Measurements from ENCODE around the gene PPRC1. TPM values are rescaled to one million over a fixed set of nuclear protein-coding genes. Genes with fewer than 3 reads are reported as not detected.

Gene PPRC1
- total and polyA plus RNA-seq, 2 experiments from 2014 or later, result 43.2 to 67.5 TPM

DNA sequence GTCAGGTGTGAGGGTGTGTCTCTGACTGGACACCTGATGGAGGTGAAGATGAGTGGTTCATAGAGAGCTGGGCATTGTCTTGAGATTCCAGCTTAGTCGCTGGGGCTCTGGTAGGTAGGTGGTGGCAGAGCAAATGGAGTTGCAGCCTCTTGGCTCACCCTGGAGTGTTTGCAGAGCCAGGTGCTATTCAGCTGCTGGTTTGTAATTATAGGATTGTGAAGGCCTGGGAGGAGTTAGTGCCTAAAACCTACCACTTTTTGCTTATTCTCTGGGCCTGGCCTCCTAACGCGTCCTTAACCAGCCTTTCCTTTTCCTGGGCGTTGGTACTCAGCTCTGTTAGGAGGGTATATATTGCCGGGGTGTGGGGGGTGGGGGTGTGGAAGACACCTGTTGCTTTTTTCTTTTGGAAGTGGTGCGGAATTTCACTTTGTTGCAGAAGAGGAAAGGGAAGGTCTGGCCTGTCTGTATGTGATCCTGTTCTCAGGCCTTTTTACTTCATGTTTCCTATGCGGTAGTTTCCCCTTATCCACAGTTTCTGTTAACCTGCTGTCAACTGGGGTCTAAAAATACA is 3.2 kb downstream of the PPRC1 start (continued):
- TF ChIP-seq EZH2phosphoT487 (IDR thresholded peaks at IDR 0.05; ENCODE audit: unreplicated experiment) (no peak), STAT1 (IDR thresholded peaks at IDR 0.05; ENCODE audit: unreplicated experiment) (no peak), ZNF331 (CRISPR knock-in tag; IDR thresholded peaks at IDR 0.05; ENCODE audit: low read depth) (no peak), ZNF114 (CRISPR knock-in tag; IDR thresholded peaks at IDR 0.05) (no peak)
- TF ChIP-seq, protein P1, sequence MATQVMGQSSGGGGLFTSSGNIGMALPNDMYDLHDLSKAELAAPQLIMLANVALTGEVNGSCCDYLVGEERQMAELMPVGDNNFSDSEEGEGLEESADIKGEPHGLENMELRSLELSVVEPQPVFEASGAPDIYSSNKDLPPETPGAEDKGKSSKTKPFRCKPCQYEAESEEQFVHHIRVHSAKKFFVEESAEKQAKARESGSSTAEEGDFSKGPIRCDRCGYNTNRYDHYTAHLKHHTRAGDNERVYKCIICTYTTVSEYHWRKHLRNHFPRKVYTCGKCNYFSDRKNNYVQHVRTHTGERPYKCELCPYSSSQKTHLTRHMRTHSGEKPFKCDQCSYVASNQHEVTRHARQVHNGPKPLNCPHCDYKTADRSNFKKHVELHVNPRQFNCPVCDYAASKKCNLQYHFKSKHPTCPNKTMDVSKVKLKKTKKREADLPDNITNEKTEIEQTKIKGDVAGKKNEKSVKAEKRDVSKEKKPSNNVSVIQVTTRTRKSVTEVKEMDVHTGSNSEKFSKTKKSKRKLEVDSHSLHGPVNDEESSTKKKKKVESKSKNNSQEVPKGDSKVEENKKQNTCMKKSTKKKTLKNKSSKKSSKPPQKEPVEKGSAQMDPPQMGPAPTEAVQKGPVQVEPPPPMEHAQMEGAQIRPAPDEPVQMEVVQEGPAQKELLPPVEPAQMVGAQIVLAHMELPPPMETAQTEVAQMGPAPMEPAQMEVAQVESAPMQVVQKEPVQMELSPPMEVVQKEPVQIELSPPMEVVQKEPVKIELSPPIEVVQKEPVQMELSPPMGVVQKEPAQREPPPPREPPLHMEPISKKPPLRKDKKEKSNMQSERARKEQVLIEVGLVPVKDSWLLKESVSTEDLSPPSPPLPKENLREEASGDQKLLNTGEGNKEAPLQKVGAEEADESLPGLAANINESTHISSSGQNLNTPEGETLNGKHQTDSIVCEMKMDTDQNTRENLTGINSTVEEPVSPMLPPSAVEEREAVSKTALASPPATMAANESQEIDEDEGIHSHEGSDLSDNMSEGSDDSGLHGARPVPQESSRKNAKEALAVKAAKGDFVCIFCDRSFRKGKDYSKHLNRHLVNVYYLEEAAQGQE (IDR thresholded peaks at IDR 0.05; ENCODE audit: unreplicated experiment), result no peak
- TF ChIP-seq, protein P2, sequence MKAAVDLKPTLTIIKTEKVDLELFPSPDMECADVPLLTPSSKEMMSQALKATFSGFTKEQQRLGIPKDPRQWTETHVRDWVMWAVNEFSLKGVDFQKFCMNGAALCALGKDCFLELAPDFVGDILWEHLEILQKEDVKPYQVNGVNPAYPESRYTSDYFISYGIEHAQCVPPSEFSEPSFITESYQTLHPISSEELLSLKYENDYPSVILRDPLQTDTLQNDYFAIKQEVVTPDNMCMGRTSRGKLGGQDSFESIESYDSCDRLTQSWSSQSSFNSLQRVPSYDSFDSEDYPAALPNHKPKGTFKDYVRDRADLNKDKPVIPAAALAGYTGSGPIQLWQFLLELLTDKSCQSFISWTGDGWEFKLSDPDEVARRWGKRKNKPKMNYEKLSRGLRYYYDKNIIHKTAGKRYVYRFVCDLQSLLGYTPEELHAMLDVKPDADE (IDR thresholded peaks at IDR 0.05), result no peak

DNA sequence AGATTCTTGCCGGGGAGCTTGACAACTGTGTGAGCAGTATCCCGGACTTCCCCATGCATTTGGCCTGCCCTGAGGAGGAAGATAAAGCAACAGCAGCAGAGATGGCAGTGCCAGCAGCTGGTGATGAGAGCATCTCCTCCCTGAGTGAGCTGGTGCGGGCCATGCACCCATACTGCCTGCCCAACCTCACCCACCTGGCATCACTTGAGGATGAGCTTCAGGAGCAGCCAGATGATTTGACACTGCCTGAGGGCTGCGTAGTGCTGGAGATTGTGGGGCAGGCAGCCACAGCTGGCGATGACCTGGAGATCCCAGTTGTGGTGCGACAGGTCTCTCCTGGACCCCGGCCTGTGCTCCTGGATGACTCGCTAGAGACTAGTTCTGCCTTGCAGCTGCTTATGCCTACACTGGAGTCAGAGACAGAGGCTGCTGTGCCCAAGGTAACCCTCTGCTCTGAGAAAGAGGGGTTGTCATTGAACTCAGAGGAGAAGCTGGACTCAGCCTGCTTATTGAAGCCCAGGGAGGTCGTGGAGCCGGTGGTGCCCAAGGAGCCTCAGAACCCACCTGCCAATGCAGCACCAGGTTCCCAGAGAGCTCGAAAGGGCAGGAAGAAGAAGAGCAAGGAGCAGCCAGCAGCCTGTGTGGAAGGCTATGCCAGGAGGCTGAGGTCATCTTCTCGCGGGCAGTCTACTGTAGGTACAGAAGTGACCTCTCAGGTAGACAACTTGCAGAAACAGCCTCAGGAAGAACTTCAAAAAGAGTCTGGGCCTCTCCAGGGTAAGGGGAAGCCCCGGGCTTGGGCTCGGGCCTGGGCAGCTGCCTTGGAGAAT is 6.7 kb downstream of the PPRC1 start:
- Histone ChIP-seq H3K27ac (ENCODE audit: low read depth) (no peak overlapping the region), H3K4me2 (no peak overlapping the region), H3F3A (replicated peaks; ENCODE audit: low read depth) (peaks cover 7% of the 10 kb centered on the region; the same call in 1 of the 2 replicates), H3K79me2 (replicated peaks; ENCODE audit: insufficient read depth) (peaks cover 91% of the 10 kb centered on the region), H4K20me1 (replicated peaks; ENCODE audit: insufficient read depth) (peaks cover 78% of the 10 kb centered on the region), H3K9me2 (ENCODE audit: insufficient read depth) (no peaks in the 10 kb centered on the region), H3K36me3 (ENCODE audit: insufficient read depth) (peaks cover 43% of the 10 kb centered on the region), H3K4me1 (ENCODE audit: insufficient read depth) (peaks cover 20% of the 10 kb centered on the region), H2AFZ (no peak overlapping the region), H3K4me3 (no peak overlapping the region), H3K27me3 (ENCODE audit: insufficient read depth) (no peaks in the 10 kb centered on the region)
- Mint-ChIP-seq H3K4me1 (peaks cover 19% of the 10 kb centered on the region), H3K4me3 (no peak overlapping the region), H3K27me3 (ENCODE audit: insufficient read depth, low read depth, poor library complexity) (peaks cover 18% of the 10 kb centered on the region), H3K9me3 (no peaks in the 10 kb centered on the region), H3K27ac (no peak overlapping the region), H3K36me3 (ENCODE audit: low read depth) (peaks cover 82% of the 10 kb centered on the region)
- DNase-seq (ENCODE audit: low spot score) (no peak), ATAC-seq (no peak)
- TF ChIP-seq, protein P2 (IDR thresholded peaks at IDR 0.05), result no peak
- TF ChIP-seq EZH2 (IDR thresholded peaks at IDR 0.05; ENCODE audit: low read depth, unreplicated experiment), result no peak
- TF ChIP-seq, protein P3, sequence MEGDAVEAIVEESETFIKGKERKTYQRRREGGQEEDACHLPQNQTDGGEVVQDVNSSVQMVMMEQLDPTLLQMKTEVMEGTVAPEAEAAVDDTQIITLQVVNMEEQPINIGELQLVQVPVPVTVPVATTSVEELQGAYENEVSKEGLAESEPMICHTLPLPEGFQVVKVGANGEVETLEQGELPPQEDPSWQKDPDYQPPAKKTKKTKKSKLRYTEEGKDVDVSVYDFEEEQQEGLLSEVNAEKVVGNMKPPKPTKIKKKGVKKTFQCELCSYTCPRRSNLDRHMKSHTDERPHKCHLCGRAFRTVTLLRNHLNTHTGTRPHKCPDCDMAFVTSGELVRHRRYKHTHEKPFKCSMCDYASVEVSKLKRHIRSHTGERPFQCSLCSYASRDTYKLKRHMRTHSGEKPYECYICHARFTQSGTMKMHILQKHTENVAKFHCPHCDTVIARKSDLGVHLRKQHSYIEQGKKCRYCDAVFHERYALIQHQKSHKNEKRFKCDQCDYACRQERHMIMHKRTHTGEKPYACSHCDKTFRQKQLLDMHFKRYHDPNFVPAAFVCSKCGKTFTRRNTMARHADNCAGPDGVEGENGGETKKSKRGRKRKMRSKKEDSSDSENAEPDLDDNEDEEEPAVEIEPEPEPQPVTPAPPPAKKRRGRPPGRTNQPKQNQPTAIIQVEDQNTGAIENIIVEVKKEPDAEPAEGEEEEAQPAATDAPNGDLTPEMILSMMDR (conservative IDR thresholded peaks at IDR 0.05; ENCODE audit: low read depth in 2 of 2), result no peak
- TF ChIP-seq, protein P4, sequence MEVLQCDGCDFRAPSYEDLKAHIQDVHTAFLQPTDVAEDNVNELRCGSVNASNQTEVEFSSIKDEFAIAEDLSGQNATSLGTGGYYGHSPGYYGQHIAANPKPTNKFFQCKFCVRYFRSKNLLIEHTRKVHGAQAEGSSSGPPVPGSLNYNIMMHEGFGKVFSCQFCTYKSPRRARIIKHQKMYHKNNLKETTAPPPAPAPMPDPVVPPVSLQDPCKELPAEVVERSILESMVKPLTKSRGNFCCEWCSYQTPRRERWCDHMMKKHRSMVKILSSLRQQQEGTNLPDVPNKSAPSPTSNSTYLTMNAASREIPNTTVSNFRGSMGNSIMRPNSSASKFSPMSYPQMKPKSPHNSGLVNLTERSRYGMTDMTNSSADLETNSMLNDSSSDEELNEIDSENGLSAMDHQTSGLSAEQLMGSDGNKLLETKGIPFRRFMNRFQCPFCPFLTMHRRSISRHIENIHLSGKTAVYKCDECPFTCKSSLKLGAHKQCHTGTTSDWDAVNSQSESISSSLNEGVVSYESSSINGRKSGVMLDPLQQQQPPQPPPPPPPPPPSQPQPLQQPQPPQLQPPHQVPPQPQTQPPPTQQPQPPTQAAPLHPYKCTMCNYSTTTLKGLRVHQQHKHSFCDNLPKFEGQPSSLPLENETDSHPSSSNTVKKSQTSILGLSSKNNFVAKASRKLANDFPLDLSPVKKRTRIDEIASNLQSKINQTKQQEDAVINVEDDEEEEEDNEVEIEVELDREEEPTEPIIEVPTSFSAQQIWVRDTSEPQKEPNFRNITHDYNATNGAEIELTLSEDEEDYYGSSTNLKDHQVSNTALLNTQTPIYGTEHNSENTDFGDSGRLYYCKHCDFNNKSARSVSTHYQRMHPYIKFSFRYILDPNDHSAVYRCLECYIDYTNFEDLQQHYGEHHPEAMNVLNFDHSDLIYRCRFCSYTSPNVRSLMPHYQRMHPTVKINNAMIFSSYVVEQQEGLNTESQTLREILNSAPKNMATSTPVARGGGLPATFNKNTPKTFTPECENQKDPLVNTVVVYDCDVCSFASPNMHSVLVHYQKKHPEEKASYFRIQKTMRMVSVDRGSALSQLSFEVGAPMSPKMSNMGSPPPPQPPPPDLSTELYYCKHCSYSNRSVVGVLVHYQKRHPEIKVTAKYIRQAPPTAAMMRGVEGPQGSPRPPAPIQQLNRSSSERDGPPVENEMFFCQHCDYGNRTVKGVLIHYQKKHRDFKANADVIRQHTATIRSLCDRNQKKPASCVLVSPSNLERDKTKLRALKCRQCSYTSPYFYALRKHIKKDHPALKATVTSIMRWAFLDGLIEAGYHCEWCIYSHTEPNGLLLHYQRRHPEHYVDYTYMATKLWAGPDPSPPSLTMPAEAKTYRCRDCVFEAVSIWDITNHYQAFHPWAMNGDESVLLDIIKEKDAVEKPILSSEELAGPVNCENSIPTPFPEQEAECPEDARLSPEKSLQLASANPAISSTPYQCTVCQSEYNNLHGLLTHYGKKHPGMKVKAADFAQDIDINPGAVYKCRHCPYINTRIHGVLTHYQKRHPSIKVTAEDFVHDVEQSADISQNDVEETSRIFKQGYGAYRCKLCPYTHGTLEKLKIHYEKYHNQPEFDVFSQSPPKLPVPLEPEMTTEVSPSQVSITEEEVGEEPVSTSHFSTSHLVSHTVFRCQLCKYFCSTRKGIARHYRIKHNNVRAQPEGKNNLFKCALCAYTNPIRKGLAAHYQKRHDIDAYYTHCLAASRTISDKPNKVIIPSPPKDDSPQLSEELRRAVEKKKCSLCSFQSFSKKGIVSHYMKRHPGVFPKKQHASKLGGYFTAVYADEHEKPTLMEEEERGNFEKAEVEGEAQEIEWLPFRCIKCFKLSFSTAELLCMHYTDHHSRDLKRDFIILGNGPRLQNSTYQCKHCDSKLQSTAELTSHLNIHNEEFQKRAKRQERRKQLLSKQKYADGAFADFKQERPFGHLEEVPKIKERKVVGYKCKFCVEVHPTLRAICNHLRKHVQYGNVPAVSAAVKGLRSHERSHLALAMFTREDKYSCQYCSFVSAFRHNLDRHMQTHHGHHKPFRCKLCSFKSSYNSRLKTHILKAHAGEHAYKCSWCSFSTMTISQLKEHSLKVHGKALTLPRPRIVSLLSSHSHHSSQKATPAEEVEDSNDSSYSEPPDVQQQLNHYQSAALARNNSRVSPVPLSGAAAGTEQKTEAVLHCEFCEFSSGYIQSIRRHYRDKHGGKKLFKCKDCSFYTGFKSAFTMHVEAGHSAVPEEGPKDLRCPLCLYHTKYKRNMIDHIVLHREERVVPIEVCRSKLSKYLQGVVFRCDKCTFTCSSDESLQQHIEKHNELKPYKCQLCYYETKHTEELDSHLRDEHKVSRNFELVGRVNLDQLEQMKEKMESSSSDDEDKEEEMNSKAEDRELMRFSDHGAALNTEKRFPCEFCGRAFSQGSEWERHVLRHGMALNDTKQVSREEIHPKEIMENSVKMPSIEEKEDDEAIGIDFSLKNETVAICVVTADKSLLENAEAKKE (CRISPR knock-in tag; IDR thresholded peaks at IDR 0.05), result no peak
